ENCODE data around the gene FBP1.

- TF ChIP-seq, protein P1, sequence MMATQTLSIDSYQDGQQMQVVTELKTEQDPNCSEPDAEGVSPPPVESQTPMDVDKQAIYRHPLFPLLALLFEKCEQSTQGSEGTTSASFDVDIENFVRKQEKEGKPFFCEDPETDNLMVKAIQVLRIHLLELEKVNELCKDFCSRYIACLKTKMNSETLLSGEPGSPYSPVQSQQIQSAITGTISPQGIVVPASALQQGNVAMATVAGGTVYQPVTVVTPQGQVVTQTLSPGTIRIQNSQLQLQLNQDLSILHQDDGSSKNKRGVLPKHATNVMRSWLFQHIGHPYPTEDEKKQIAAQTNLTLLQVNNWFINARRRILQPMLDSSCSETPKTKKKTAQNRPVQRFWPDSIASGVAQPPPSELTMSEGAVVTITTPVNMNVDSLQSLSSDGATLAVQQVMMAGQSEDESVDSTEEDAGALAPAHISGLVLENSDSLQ (IDR thresholded peaks at IDR 0.05): no peak
- TF ChIP-seq CTCF (IDR thresholded peaks at IDR 0.05 in 2 of 3, conservative IDR thresholded peaks at IDR 0.05 in 1 of 3; ENCODE audit: control insufficient read depth in 2 of 3, extremely low read depth in 1 of 3, insufficient read depth in 1 of 3, low read depth in 3 of 3, low read length in 3 of 3): no peak
- TF ChIP-seq, protein P2, sequence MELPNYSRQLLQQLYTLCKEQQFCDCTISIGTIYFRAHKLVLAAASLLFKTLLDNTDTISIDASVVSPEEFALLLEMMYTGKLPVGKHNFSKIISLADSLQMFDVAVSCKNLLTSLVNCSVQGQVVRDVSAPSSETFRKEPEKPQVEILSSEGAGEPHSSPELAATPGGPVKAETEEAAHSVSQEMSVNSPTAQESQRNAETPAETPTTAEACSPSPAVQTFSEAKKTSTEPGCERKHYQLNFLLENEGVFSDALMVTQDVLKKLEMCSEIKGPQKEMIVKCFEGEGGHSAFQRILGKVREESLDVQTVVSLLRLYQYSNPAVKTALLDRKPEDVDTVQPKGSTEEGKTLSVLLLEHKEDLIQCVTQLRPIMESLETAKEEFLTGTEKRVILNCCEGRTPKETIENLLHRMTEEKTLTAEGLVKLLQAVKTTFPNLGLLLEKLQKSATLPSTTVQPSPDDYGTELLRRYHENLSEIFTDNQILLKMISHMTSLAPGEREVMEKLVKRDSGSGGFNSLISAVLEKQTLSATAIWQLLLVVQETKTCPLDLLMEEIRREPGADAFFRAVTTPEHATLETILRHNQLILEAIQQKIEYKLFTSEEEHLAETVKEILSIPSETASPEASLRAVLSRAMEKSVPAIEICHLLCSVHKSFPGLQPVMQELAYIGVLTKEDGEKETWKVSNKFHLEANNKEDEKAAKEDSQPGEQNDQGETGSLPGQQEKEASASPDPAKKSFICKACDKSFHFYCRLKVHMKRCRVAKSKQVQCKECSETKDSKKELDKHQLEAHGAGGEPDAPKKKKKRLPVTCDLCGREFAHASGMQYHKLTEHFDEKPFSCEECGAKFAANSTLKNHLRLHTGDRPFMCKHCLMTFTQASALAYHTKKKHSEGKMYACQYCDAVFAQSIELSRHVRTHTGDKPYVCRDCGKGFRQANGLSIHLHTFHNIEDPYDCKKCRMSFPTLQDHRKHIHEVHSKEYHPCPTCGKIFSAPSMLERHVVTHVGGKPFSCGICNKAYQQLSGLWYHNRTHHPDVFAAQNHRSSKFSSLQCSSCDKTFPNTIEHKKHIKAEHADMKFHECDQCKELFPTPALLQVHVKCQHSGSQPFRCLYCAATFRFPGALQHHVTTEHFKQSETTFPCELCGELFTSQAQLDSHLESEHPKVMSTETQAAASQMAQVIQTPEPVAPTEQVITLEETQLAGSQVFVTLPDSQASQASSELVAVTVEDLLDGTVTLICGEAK (IDR thresholded peaks at IDR 0.05; ENCODE audit: borderline replicate concordance): no peak
- TF ChIP-seq NRF1 (conservative IDR thresholded peaks at IDR 0.05; ENCODE audit: low read depth, low read length): no peak
- no peak for TF ChIP-seq POLR2A (IDR thresholded peaks at IDR 0.05; ENCODE audit: low read depth, low read length)
- no peak for TF ChIP-seq CBX5 (IDR thresholded peaks at IDR 0.05; ENCODE audit: low read depth)
- TF ChIP-seq ZNF274 (IDR thresholded peaks at IDR 0.05; ENCODE audit: insufficient read depth, insufficient read length): no peak
- no peak for TF ChIP-seq TCF12 (IDR thresholded peaks at IDR 0.05; ENCODE audit: low read depth, low read length)
- no peak for TF ChIP-seq ATF2 (IDR thresholded peaks at IDR 0.05; ENCODE audit: low read length)
- TF ChIP-seq USF1 (IDR thresholded peaks at IDR 0.05; ENCODE audit: borderline replicate concordance, extremely low read length, insufficient read depth, low read depth, low read length): no peak
- no peak for TF ChIP-seq EZH2 (IDR thresholded peaks at IDR 0.05; ENCODE audit: borderline replicate concordance, control insufficient read depth, low read depth, low read length)
These were observed 70.9 kb downstream of the FBP1 start for GRCh38 chr9:94568250-94568889.

All from GM12878 (cell line).